ENCODE measurements around the gene PLEKHA7. TPM values are rescaled to one million over a fixed set of nuclear protein-coding genes. Genes with fewer than 3 reads are reported as not detected.
"Not testable (repeated sequence)": the region's sequence is repeated elsewhere in the genome, so short reads cannot be mapped to it uniquely, and the experiment has no call there.

The PLEKHA7 gene
- total RNA-seq, 1 donor from 2014 or later = 37.5 TPM

DNA sequence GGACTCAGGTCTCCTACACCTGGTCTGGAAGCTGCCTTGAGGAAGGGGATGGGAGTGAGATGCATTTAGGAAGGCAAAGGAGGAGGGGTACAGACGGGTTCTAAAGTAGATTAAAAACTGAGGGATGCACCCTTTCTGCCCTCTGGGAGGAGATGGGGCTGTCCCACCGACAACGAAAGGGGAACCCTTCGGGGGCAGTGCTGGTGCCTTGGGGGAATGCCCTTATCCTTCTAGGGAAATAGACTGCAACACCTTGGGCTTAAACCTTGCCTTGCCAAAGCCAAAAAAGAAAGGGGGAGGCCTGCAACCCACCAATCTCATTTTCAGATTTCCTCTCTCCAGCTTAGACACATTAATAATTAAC lies 89.8 kb downstream of the PLEKHA7 start:
- DNase-seq (ENCODE audit: low read depth) = no peak
- peak overlapping the region; percentile 60 for H3K4me3 ChIP-seq (ENCODE audit: low read depth, low read length)
- TF ChIP-seq, protein P1, sequence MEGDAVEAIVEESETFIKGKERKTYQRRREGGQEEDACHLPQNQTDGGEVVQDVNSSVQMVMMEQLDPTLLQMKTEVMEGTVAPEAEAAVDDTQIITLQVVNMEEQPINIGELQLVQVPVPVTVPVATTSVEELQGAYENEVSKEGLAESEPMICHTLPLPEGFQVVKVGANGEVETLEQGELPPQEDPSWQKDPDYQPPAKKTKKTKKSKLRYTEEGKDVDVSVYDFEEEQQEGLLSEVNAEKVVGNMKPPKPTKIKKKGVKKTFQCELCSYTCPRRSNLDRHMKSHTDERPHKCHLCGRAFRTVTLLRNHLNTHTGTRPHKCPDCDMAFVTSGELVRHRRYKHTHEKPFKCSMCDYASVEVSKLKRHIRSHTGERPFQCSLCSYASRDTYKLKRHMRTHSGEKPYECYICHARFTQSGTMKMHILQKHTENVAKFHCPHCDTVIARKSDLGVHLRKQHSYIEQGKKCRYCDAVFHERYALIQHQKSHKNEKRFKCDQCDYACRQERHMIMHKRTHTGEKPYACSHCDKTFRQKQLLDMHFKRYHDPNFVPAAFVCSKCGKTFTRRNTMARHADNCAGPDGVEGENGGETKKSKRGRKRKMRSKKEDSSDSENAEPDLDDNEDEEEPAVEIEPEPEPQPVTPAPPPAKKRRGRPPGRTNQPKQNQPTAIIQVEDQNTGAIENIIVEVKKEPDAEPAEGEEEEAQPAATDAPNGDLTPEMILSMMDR (conservative IDR thresholded peaks at IDR 0.05; ENCODE audit: low read depth, low read length) = no peak

DNA sequence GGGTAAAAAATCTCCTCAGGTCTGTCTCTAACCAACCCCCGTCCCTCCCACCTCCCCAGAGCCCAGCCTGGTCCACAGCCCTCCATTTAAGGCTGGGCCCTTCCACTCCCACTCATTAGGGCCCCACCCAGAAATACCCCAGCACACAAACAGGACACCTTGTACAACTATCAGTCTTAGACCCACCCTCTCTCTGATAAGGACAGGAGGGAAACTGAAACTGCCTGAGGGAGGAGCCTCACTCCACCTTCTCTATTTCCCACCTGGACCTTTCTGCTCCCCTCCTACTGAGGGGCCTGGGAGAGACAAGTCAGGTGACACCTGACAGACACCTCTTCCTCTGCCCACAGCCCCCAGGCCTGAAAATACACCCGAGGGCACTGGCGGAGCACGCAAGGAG lies 90.2 kb downstream of the PLEKHA7 start:
- TF ChIP-seq, protein P1 (conservative IDR thresholded peaks at IDR 0.05; ENCODE audit: low read depth, low read length) = no peak
- H3K4me3 ChIP-seq (ENCODE audit: low read depth, low read length) = peak overlapping the region; percentile 60
- DNase-seq (ENCODE audit: low read depth) = no peak

DNA sequence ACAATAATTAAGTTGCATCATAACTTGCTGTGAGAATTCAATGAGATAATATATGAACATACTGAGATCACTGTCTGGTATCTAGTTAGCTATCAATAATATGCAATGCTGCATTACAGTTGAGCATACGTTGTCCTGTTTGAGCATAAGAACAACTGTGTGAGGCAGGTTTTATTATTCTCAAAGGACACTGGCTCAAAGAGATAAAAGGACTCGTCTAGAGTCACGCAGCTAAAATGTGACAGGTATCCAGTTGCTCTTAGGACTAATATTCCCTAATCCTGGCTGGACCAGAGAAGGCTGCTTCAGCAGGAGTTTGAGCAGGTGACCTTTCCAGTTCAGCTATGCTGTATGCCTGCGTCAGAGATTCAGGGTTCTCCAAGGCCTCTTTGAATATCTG lies 92.5 kb downstream of the PLEKHA7 start:
- no peak for DNase-seq (ENCODE audit: low read depth)
- TF ChIP-seq, protein P1 (conservative IDR thresholded peaks at IDR 0.05; ENCODE audit: low read depth, low read length) = no peak
- no peak overlapping the region for H3K4me3 ChIP-seq (ENCODE audit: low read depth, low read length)

DNA sequence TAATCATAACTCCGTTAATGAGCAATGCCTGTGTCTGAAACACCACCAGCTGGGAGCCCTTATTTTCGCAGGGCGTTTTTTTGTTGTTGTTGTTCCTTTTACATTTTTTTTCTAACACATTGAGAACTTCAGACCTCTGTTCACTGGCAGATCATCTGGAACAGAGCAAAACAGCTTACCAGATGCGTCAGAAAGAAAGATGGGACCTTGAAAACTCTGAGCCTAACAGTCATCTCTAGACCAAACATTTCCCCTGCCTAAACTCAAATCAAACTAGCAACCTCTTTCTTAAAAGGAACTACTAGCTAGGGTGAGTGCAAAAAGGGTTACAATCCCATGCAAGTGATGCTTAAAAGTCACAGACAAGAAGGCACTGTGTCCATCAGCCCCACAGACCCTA lies 93.2 kb downstream of the PLEKHA7 start:
- DNase-seq (ENCODE audit: low read depth) = no peak
- TF ChIP-seq, protein P1 (conservative IDR thresholded peaks at IDR 0.05; ENCODE audit: low read depth, low read length) = no peak
- H3K4me3 ChIP-seq (ENCODE audit: low read depth, low read length) = no peak overlapping the region

DNA sequence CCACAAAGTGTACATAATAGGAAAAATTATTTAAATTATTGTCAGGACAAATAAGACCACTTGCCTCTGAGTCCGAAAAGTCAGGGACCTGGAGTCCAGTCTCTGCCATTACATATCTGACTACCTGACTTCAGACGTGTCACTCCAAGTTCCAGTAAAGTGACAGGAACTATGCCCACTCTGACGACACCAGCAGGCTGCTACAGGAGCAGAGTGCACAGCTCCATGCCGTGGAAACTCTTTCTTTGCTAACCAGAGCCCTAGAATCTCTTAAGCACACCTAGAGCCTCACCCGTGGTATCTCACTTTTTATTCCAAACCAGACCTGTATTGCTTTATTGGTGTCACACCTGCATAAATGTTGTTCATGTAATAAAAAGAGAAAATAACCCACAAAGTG lies 93.7 kb downstream of the PLEKHA7 start:
- TF ChIP-seq, protein P1 (conservative IDR thresholded peaks at IDR 0.05; ENCODE audit: low read depth, low read length) = no peak
- no peak for DNase-seq (ENCODE audit: low read depth)
- no peak overlapping the region for H3K4me3 ChIP-seq (ENCODE audit: low read depth, low read length)

DNA sequence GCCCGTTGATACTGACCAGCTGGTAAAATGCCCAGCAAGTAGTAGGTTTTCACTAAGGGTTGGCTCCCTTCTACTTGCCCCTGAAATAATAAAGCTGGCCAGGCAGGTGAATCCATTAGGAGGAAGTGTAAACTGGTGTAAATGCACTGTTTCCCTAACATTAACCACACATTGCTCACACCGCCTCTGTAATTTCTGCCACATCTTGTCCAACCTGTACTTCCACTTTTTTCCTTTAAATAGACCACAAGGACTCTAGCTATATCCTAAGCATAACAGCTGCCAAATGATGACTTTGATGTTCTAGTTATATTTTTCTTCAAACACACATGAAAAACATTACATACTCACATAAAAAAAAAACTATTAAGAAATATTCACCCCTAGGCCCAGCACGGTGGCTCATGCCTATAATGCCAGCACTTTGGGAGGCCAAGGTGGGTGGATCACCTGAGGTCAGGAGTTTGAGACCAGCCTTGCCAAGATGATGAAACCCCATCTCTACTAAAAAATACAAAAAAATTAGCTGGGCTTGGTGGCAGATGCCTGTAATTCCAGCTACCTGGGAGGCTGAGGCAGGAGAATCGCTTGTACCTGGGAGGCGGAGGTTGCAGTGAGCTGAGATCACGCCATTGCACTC lies 95.6 kb downstream of the PLEKHA7 start:
- not testable (repeated sequence) for DNase-seq (ENCODE audit: low read depth)

DNA sequence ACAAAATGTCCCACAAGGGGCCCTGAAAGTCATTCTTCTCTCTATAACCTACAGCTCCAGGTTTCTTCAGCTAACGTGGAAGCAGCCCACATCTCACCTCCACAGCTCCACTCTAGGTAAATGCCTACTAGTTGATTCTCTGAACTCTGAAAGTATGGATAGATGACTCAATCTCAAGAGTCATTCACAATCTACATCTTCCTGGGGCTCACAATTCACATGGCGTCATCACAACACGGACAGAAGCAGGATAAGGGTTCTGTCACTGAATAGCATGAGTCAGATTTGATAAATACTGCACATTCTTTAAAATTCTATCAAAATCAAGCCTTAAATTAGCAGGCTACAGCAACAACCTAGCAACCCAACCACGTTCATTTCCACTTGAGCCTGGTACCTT lies 96.3 kb downstream of the PLEKHA7 start:
- H3K4me3 ChIP-seq (ENCODE audit: low read depth, low read length) = no peak overlapping the region
- no peak for DNase-seq (ENCODE audit: low read depth)

More for the DNA sequence above, 95.6 kb downstream of the PLEKHA7 start:
- not testable (repeated sequence) for H3K4me3 ChIP-seq (ENCODE audit: low read depth, low read length)

More for the DNA sequence above, 96.3 kb downstream of the PLEKHA7 start:
- TF ChIP-seq, protein P1 (conservative IDR thresholded peaks at IDR 0.05; ENCODE audit: low read depth, low read length) = no peak
